MM.1S (cell line): ENCODE measurements around the gene ASTE1.

Experiments
- DNase-seq: peaks from one replicate; pipeline ENCODE4 v3.0.0-alpha.2; 2015
- H2AFZ ChIP-seq: fragments of 300-600 bp; sonication (generic); 2 replicates; pipeline ENCODE4 v1.6.0; 2016; ENCODE audit warnings: antibody characterized with exemption, low read length
- H3F3A ChIP-seq: fragments of 300-600 bp; sonication (generic); 2 replicates; pipeline ENCODE4 v1.6.1; 2016; ENCODE audit warnings: mild to moderate bottlenecking, antibody characterized with exemption, low read length, moderate library complexity, mixed read lengths; ENCODE audit not compliant: insufficient read depth
- H3K27ac ChIP-seq: fragments of 300-600 bp; sonication (generic); 2 replicates; pipeline ENCODE4 v1.5.1; 2016; ENCODE audit warnings: mild to moderate bottlenecking, low read length
- H3K27me3 ChIP-seq: fragments of 300-600 bp; sonication (generic); replicated peaks from 2 replicates; pipeline ENCODE4 v1.6.0; 2016; ENCODE audit warnings: low read length; ENCODE audit not compliant: insufficient read depth
- H3K36me3 ChIP-seq: fragments of 300-600 bp; sonication (generic); replicated peaks from 2 replicates; pipeline ENCODE4 v1.6.1; 2016; ENCODE audit warnings: mild to moderate bottlenecking, low read length, mixed read lengths; ENCODE audit not compliant: insufficient read depth
- H3K4me1 ChIP-seq: fragments of 300-600 bp; sonication (generic); 2 replicates; pipeline ENCODE4 v1.6.1; 2016; ENCODE audit warnings: low read length, mixed read lengths
- H3K4me2 ChIP-seq: fragments of 300-600 bp; sonication (generic); 2 replicates; pipeline ENCODE4 v1.6.0; 2016; ENCODE audit warnings: low read depth, low read length
- H3K4me3 ChIP-seq: fragments of 300-600 bp; sonication (generic); 2 replicates; pipeline ENCODE4 v1.5.1; 2016; ENCODE audit warnings: low read length, mixed read lengths
- H3K79me2 ChIP-seq: fragments of 300-600 bp; sonication (generic); 2 replicates; pipeline ENCODE4 v1.6.1; 2016; ENCODE audit warnings: mixed run types, low read length, mixed read lengths
- H3K9ac ChIP-seq: fragments of 300-600 bp; sonication (generic); 2 replicates; pipeline ENCODE4 v1.6.1; 2016; ENCODE audit warnings: low read length, mixed read lengths
- H3K9me2 ChIP-seq: fragments of 300-600 bp; sonication (generic); replicated peaks from 2 replicates; pipeline ENCODE4 v1.6.1; 2016; ENCODE audit warnings: mild to moderate bottlenecking, low read length, mixed read lengths; ENCODE audit not compliant: insufficient read depth
- H3K9me3 ChIP-seq: fragments of 300-600 bp; sonication (generic); replicated peaks from 2 replicates; pipeline ENCODE4 v1.6.1; 2016; ENCODE audit warnings: mild to moderate bottlenecking, low read length, mixed read lengths; ENCODE audit not compliant: insufficient read depth
- H4K20me1 ChIP-seq: fragments of 300-600 bp; sonication (generic); 2 replicates; pipeline ENCODE4 v1.6.1; 2016; ENCODE audit warnings: mild to moderate bottlenecking, low read length, moderate library complexity, mixed read lengths; ENCODE audit not compliant: insufficient read depth
- CTCF ChIP-seq: fragments of 300-600 bp; sonication (generic); IDR thresholded peaks from 2 replicates; pipeline ENCODE4 v1.5.1; 2016; ENCODE audit warnings: antibody characterized with exemption, low read length, mixed read lengths
- EZH2 ChIP-seq: fragments of 300-600 bp; sonication (generic); optimal IDR thresholded peaks from 2 replicates; pipeline ENCODE3; 2017; ENCODE audit warnings: low read depth, mild to moderate bottlenecking, antibody characterized with exemption, low read length, mixed read lengths
- EZH2phosphoT487 ChIP-seq: fragments of 300-600 bp; sonication (generic); IDR thresholded peaks from 2 replicates; pipeline ENCODE4 v1.6.1; 2018; ENCODE audit warnings: antibody characterized with exemption, low read length

The ASTE1 gene

GRCh38 chr3:131001071-131001470, 25.6 kb downstream of the ASTE1 start:
- no peak overlapping the region for H3K27ac ChIP-seq
- H4K20me1 ChIP-seq, result no peaks in the 10 kb centered on the region

GRCh38 chr3:130997289-130997688, 29.3 kb downstream of the ASTE1 start:
- TF ChIP-seq CTCF (no peak), EZH2phosphoT487 (no peak), EZH2 (no peak)
- Histone ChIP-seq H3F3A (no peaks in the 10 kb centered on the region), H3K9me2 (no peaks in the 10 kb centered on the region), H3K9me3 (no peaks in the 10 kb centered on the region), H3K4me1 (no peaks in the 10 kb centered on the region), H2AFZ (no peak overlapping the region), H3K79me2 (no peaks in the 10 kb centered on the region), H3K9ac (no peak overlapping the region), H3K27me3 (no peaks in the 10 kb centered on the region), H3K4me3 (no peak overlapping the region), H4K20me1 (no peaks in the 10 kb centered on the region), H3K27ac (no peak overlapping the region), H3K36me3 (no peaks in the 10 kb centered on the region; the same call in 1 of the 2 replicates), H3K4me2 (no peak overlapping the region)
- DNase-seq, result no peak

More at GRCh38 chr3:131001071-131001470, 25.6 kb downstream of the ASTE1 start:
- H3K4me1 ChIP-seq, result peaks cover 10% of the 10 kb centered on the region; the same call in 1 of the 2 replicates
- H3K4me3 ChIP-seq, result no peak overlapping the region
- no peaks in the 10 kb centered on the region; the same call in 1 of the 2 replicates for H3K36me3 ChIP-seq
- no peaks in the 10 kb centered on the region for H3K9me3 ChIP-seq
- no peak overlapping the region for H2AFZ ChIP-seq
- DNase-seq, result no peak
- H3K4me2 ChIP-seq, result no peak overlapping the region
- H3F3A ChIP-seq, result no peaks in the 10 kb centered on the region
- no peaks in the 10 kb centered on the region for H3K27me3 ChIP-seq
- no peaks in the 10 kb centered on the region for H3K79me2 ChIP-seq
- no peak overlapping the region for H3K9ac ChIP-seq
- TF ChIP-seq CTCF (no peak), EZH2 (no peak), EZH2phosphoT487 (no peak)
- H3K9me2 ChIP-seq, result no peaks in the 10 kb centered on the region

- Histone ChIP-seq H3K4me1 (no peaks in the 10 kb centered on the region), H3K9ac (no peak overlapping the region), H3K79me2 (no peaks in the 10 kb centered on the region), H3K27me3 (no peaks in the 10 kb centered on the region), H3K36me3 (0 out of 2 replicates have a peak, but pooled peaks cover 4% of the 10 kb centered on the region), H3K9me2 (no peaks in the 10 kb centered on the region), H3F3A (no peaks in the 10 kb centered on the region), H2AFZ (no peak overlapping the region), H3K4me3 (no peak overlapping the region), H4K20me1 (no peaks in the 10 kb centered on the region), H3K4me2 (no peak overlapping the region), H3K9me3 (no peaks in the 10 kb centered on the region), H3K27ac (no peak overlapping the region)
- TF ChIP-seq EZH2 (no peak), EZH2phosphoT487 (no peak), CTCF (no peak)
- no peak for DNase-seq
These were observed 34.3 kb downstream of the ASTE1 start for GRCh38 chr3:130992344-130992743.
